Sigmoid colon (tissue), 4 donors: Measurements from ENCODE around the gene NPAS2.

Experiments
- CTCF ChIP-seq, 4 experiments: fragments of 450-650 bp in 3 of 4; fragments of 200-600 bp in 1 of 4; IDR thresholded peaks; one replicate each; pipeline ENCODE4 v1.5.1; 2016 to 2019; ENCODE audit warnings: antibody characterized with exemption in 4 of 4, mild to moderate bottlenecking in 3 of 4, moderate library complexity in 2 of 4
- EP300 ChIP-seq, 4 donors: sonication (generic); formaldehyde crosslinking; IDR thresholded peaks; one replicate each; pipeline ENCODE4 v1.6.1; 2017; ENCODE audit warnings: antibody characterized with exemption in 4 of 4
- POLR2A ChIP-seq, 2 donors: fragments of 450-650 bp; IDR thresholded peaks; one replicate each; pipeline ENCODE4 v1.6.1; 2016; ENCODE audit warnings: antibody characterized with exemption in 2 of 2, mild to moderate bottlenecking in 2 of 2, moderate library complexity in 2 of 2
- POLR2AphosphoS5 ChIP-seq, 4 donors: sonication (generic); formaldehyde crosslinking; IDR thresholded peaks; one replicate each; pipeline ENCODE4 v1.6.1; 2017; ENCODE audit warnings: antibody characterized with exemption in 4 of 4

GRCh38 chr2:101003278-101003775 is 183.4 kb downstream of the NPAS2 start:
- TF ChIP-seq POLR2A (IDR thresholded peaks at IDR 0.05) (no peak), CTCF (IDR thresholded peaks at IDR 0.05) (no peak), POLR2AphosphoS5 (IDR thresholded peaks at IDR 0.05) (no peak), EP300 (IDR thresholded peaks at IDR 0.05) (no peak)
